Mesendoderm (in vitro differentiated cells): Measurements from ENCODE around the gene SSUH2.
"Not testable (repeated sequence)": the region's sequence is repeated elsewhere in the genome, so short reads cannot be mapped to it uniquely, and the experiment has no call there.

Source experiments
- DNase-seq: peaks from one replicate; pipeline ENCODE4 v3.0.0; 2013
- H2AK5ac ChIP-seq: 2 replicates; pipeline ENCODE4 v1.6.1; 2013; ENCODE audit warnings: low read length, inconsistent platforms
- H2BK120ac ChIP-seq: 2 replicates; pipeline ENCODE4 v1.6.1; 2013; ENCODE audit warnings: low read depth, mild to moderate bottlenecking, low read length, moderate library complexity, mixed read lengths
- H2BK15ac ChIP-seq: replicated peaks from 2 replicates; pipeline ENCODE4 v1.6.1; 2013; ENCODE audit warnings: low read depth, mild to moderate bottlenecking, moderate library complexity
- H2BK5ac ChIP-seq: 2 replicates; pipeline ENCODE4 v1.6.1; 2013; ENCODE audit warnings: low read length, inconsistent platforms
- H3K18ac ChIP-seq: 2 replicates; pipeline ENCODE4 v1.6.1; 2013; ENCODE audit warnings: mild to moderate bottlenecking, low read length, mixed read lengths
- H3K23ac ChIP-seq: one replicate; pipeline ENCODE4 v1.6.1; 2013; ENCODE audit warnings: low read length
- H3K27ac ChIP-seq: 2 replicates; pipeline ENCODE4 v1.5.1; 2013; ENCODE audit warnings: low read depth, mild to moderate bottlenecking, inconsistent platforms, low read length, moderate library complexity
- H3K27me3 ChIP-seq: 2 replicates; pipeline ENCODE4 v1.6.1; 2013; ENCODE audit warnings: low read length, control low read depth, mild to moderate bottlenecking, inconsistent platforms; ENCODE audit not compliant: insufficient read depth, poor library complexity
- H3K36me3 ChIP-seq: 2 replicates; pipeline ENCODE4 v1.6.1; 2013; ENCODE audit warnings: low read length, inconsistent platforms; ENCODE audit not compliant: control insufficient read depth, insufficient read depth
- H3K4ac ChIP-seq: one replicate; pipeline ENCODE4 v1.6.1; 2013; ENCODE audit warnings: low read depth, mild to moderate bottlenecking, low read length, moderate library complexity
- H3K4me1 ChIP-seq: 2 replicates; pipeline ENCODE4 v1.6.1; 2013; ENCODE audit warnings: low read depth, low read length, inconsistent platforms; ENCODE audit not compliant: control insufficient read depth
- H3K4me2 ChIP-seq: 2 replicates; pipeline ENCODE4 v1.6.1; 2013; ENCODE audit warnings: low read length
- H3K4me3 ChIP-seq: 2 replicates; pipeline ENCODE4 v1.5.1; 2013; ENCODE audit warnings: mild to moderate bottlenecking, low read length
- H3K56ac ChIP-seq: one replicate; pipeline ENCODE4 v1.6.1; 2013; ENCODE audit warnings: low read length
- H3K79me1 ChIP-seq: 2 replicates; pipeline ENCODE4 v1.6.1; 2013; ENCODE audit warnings: low read length, inconsistent platforms
- H3K79me2 ChIP-seq: 2 replicates; pipeline ENCODE4 v1.6.1; 2013; ENCODE audit warnings: mild to moderate bottlenecking, low read length; ENCODE audit not compliant: control insufficient read depth, insufficient read depth
- H3K9ac ChIP-seq: 2 replicates; pipeline ENCODE4 v1.6.1; 2013; ENCODE audit warnings: low read length, inconsistent platforms
- H4K5ac ChIP-seq: one replicate; pipeline ENCODE4 v1.6.1; 2013; ENCODE audit warnings: low read length
- H4K8ac ChIP-seq: one replicate; pipeline ENCODE4 v1.6.1; 2013; ENCODE audit warnings: low read depth, mild to moderate bottlenecking, control low read depth, low read length, moderate library complexity
- WGBS: extraction: QIAGEN DNeasy Blood & Tissue Kit; methylation state at CpG from one replicate; pipeline ENCODE4 v1.1.7; 2013; ENCODE audit warnings: low lambda C conversion rate, missing lambda C conversion rate; ENCODE audit not compliant: insufficient coverage; ENCODE audit errors: extremely low coverage; 5-methylcytosine and 5-hydroxymethylcytosine counted together

Gene SSUH2

GRCh38 chr3:8584661-8585060 lies 59.9 kb downstream of the SSUH2 start:
- Histone ChIP-seq H3K23ac (no peak overlapping the region), H3K9ac (no peak overlapping the region), H2AK5ac (no peak overlapping the region), H2BK15ac (no peak overlapping the region), H2BK120ac (no peak overlapping the region), H3K18ac (no peak overlapping the region), H3K56ac (no peak overlapping the region), H3K27ac (no peak overlapping the region), H3K4me3 (no peak overlapping the region), H3K4ac (no peak overlapping the region), H3K79me2 (no peaks in the 10 kb centered on the region), H3K4me2 (no peak overlapping the region), H3K36me3 (no peaks in the 10 kb centered on the region), H3K27me3 (no peaks in the 10 kb centered on the region), H4K5ac (no peak overlapping the region), H3K79me1 (no peaks in the 10 kb centered on the region), H2BK5ac (no peak overlapping the region), H4K8ac (no peak overlapping the region), H3K4me1 (no peaks in the 10 kb centered on the region)
- WGBS = no CpG with 5 or more reads among the region's 2 CpGs
- DNase-seq = no peak

- Histone ChIP-seq H4K5ac (no peak overlapping the region), H3K4ac (no peak overlapping the region), H3K56ac (no peak overlapping the region), H3K79me2 (no peaks in the 10 kb centered on the region), H2AK5ac (no peak overlapping the region), H3K9ac (no peak overlapping the region), H3K4me1 (no peaks in the 10 kb centered on the region), H2BK5ac (no peak overlapping the region), H2BK15ac (no peak overlapping the region), H4K8ac (no peak overlapping the region), H3K18ac (no peak overlapping the region), H3K79me1 (no peaks in the 10 kb centered on the region), H2BK120ac (no peak overlapping the region), H3K27ac (no peak overlapping the region), H3K4me3 (no peak overlapping the region), H3K27me3 (no peaks in the 10 kb centered on the region), H3K4me2 (no peak overlapping the region), H3K36me3 (no peaks in the 10 kb centered on the region), H3K23ac (no peak overlapping the region)
- WGBS = no CpG with 5 or more reads among the region's 6 CpGs
- no peak for DNase-seq
Observed at GRCh38 chr3:8581806-8582445, 62.7 kb downstream of the SSUH2 start.

GRCh38 chr3:8581373-8581772 lies 63.2 kb downstream of the SSUH2 start:
- no peak overlapping the region for H2AK5ac ChIP-seq
- no peaks in the 10 kb centered on the region for H3K27me3 ChIP-seq
- H3K9ac ChIP-seq = no peak overlapping the region
- no peak overlapping the region for H3K4ac ChIP-seq
- no peak overlapping the region for H3K4me2 ChIP-seq
- H4K5ac ChIP-seq = no peak overlapping the region
- no peak overlapping the region for H3K18ac ChIP-seq
- H3K4me3 ChIP-seq = no peak overlapping the region
- H3K79me1 ChIP-seq = no peaks in the 10 kb centered on the region
- H3K27ac ChIP-seq = no peak overlapping the region
- no peak overlapping the region for H2BK120ac ChIP-seq
- H3K4me1 ChIP-seq = no peaks in the 10 kb centered on the region
- no peak overlapping the region for H2BK15ac ChIP-seq
- no peaks in the 10 kb centered on the region for H3K36me3 ChIP-seq
- H3K79me2 ChIP-seq = no peaks in the 10 kb centered on the region
- no peak overlapping the region for H4K8ac ChIP-seq
- no peak overlapping the region for H3K23ac ChIP-seq
- no CpG with 5 or more reads among the region's 3 CpGs for WGBS
- no peak overlapping the region for H3K56ac ChIP-seq
- no peak for DNase-seq
- H2BK5ac ChIP-seq = no peak overlapping the region

- H2BK15ac ChIP-seq, H3K79me1 ChIP-seq, H4K8ac ChIP-seq, H2BK120ac ChIP-seq, H2AK5ac ChIP-seq, H3K36me3 ChIP-seq, H3K27ac ChIP-seq, H3K23ac ChIP-seq, H4K5ac ChIP-seq, H3K4me1 ChIP-seq, H3K4me2 ChIP-seq, DNase-seq, H3K79me2 ChIP-seq, H3K9ac ChIP-seq, H3K18ac ChIP-seq, H2BK5ac ChIP-seq, H3K56ac ChIP-seq, H3K27me3 ChIP-seq, H3K4ac ChIP-seq, H3K4me3 ChIP-seq: not testable (repeated sequence)
- WGBS = no CpG with 5 or more reads among the region's 5 CpGs
Observed at GRCh38 chr3:8580434-8580833, 64.2 kb downstream of the SSUH2 start.

GRCh38 chr3:8579943-8580342 lies 64.7 kb downstream of the SSUH2 start:
- H3K4me2 ChIP-seq = no peak overlapping the region
- no peak overlapping the region for H3K27ac ChIP-seq
- H3K23ac ChIP-seq = no peak overlapping the region
- H2AK5ac ChIP-seq = no peak overlapping the region
- no peak overlapping the region for H3K4me3 ChIP-seq
- no peak overlapping the region for H4K5ac ChIP-seq
- H2BK120ac ChIP-seq = no peak overlapping the region
- H4K8ac ChIP-seq = no peak overlapping the region
- H2BK5ac ChIP-seq = no peak overlapping the region
- H3K4ac ChIP-seq = no peak overlapping the region
- WGBS = no CpG with 5 or more reads among the region's 5 CpGs
- no peak overlapping the region for H3K18ac ChIP-seq
- H3K79me2 ChIP-seq = no peaks in the 10 kb centered on the region
- DNase-seq = no peak
- H2BK15ac ChIP-seq = no peak overlapping the region
- H3K9ac ChIP-seq = no peak overlapping the region
- no peak overlapping the region for H3K56ac ChIP-seq
- H3K79me1 ChIP-seq = no peaks in the 10 kb centered on the region
- no peaks in the 10 kb centered on the region for H3K27me3 ChIP-seq
- no peaks in the 10 kb centered on the region for H3K36me3 ChIP-seq
- no peaks in the 10 kb centered on the region for H3K4me1 ChIP-seq

- no peaks in the 10 kb centered on the region for H3K79me1 ChIP-seq
- H3K27ac ChIP-seq = no peak overlapping the region
- H2BK5ac ChIP-seq = no peak overlapping the region
- WGBS = no CpG with 5 or more reads among the region's 5 CpGs
- no peaks in the 10 kb centered on the region for H3K27me3 ChIP-seq
- no peaks in the 10 kb centered on the region for H3K4me1 ChIP-seq
- no peak overlapping the region for H3K23ac ChIP-seq
- no peak overlapping the region for H2BK15ac ChIP-seq
- no peak overlapping the region for H3K4ac ChIP-seq
- no peak overlapping the region for H3K4me2 ChIP-seq
- H4K8ac ChIP-seq = no peak overlapping the region
- H4K5ac ChIP-seq = no peak overlapping the region
- no peak overlapping the region for H3K56ac ChIP-seq
- H3K79me2 ChIP-seq = no peaks in the 10 kb centered on the region
- H2BK120ac ChIP-seq = no peak overlapping the region
- no peaks in the 10 kb centered on the region for H3K36me3 ChIP-seq
- H3K9ac ChIP-seq = no peak overlapping the region
- no peak for DNase-seq
- no peak overlapping the region for H2AK5ac ChIP-seq
- no peak overlapping the region for H3K4me3 ChIP-seq
- H3K18ac ChIP-seq = no peak overlapping the region
Observed at GRCh38 chr3:8579096-8579495, 65.5 kb downstream of the SSUH2 start.
